HG03442 (cell line): Measurements from ENCODE around the gene PDCD6IP.
"Not testable (repeated sequence)": the region's sequence is repeated elsewhere in the genome, so short reads cannot be mapped to it uniquely, and the experiment has no call there.

ENCODE experiments used
- ATAC-seq: cut with Tn5 transposase; IDR thresholded peaks from one replicate; pipeline ENCODE4 v1.9.1; 2021; ENCODE audit warnings: mild to moderate bottlenecking, moderate library complexity; ENCODE audit not compliant: unreplicated experiment

PDCD6IP gene

GRCh38 chr3:33848624-33849347 is 50.4 kb downstream of the PDCD6IP start:
- no peak for ATAC-seq

- not testable (repeated sequence) for ATAC-seq
These were observed 52.2 kb downstream of the PDCD6IP start for GRCh38 chr3:33850599-33850998.

- not testable (repeated sequence) for ATAC-seq
These were observed 57.0 kb downstream of the PDCD6IP start for GRCh38 chr3:33855407-33855806.

- no peak for ATAC-seq
These were observed 57.6 kb downstream of the PDCD6IP start for GRCh38 chr3:33855884-33856546.

- not testable (repeated sequence) for ATAC-seq
These were observed 59.3 kb downstream of the PDCD6IP start for GRCh38 chr3:33857701-33858100.

- no peak for ATAC-seq
These were observed 59.7 kb downstream of the PDCD6IP start for GRCh38 chr3:33858131-33858530.

GRCh38 chr3:33860373-33861050 is 62.1 kb downstream of the PDCD6IP start:
- ATAC-seq = no peak

- ATAC-seq = no peak
These were observed 66.7 kb downstream of the PDCD6IP start for GRCh38 chr3:33865133-33865532.

- ATAC-seq = no peak
These were observed 69.9 kb downstream of the PDCD6IP start for GRCh38 chr3:33868309-33868708.

GRCh38 chr3:33869977-33870376 is 71.5 kb downstream of the PDCD6IP start:
- no peak for ATAC-seq

GRCh38 chr3:33874815-33875214 is 76.4 kb downstream of the PDCD6IP start:
- ATAC-seq = no peak

GRCh38 chr3:33875680-33876079 is 77.2 kb downstream of the PDCD6IP start:
- ATAC-seq = no peak

- no peak for ATAC-seq
These were observed 78.8 kb downstream of the PDCD6IP start for GRCh38 chr3:33877187-33877586.

- no peak for ATAC-seq
These were observed 81.1 kb downstream of the PDCD6IP start for GRCh38 chr3:33879540-33879939.

GRCh38 chr3:33881156-33882064 is 83.0 kb downstream of the PDCD6IP start:
- ATAC-seq = no peak

- no peak for ATAC-seq
These were observed 83.9 kb downstream of the PDCD6IP start for GRCh38 chr3:33882296-33882695.

- no peak for ATAC-seq
These were observed 85.1 kb downstream of the PDCD6IP start for GRCh38 chr3:33883538-33883950.

- ATAC-seq = no peak
These were observed 85.6 kb downstream of the PDCD6IP start for GRCh38 chr3:33883951-33884561.

- no peak for ATAC-seq
These were observed 86.3 kb downstream of the PDCD6IP start for GRCh38 chr3:33884701-33885100.

- no peak for ATAC-seq
These were observed 87.1 kb downstream of the PDCD6IP start for GRCh38 chr3:33885496-33885895.
